Stimulated activated CD8-positive, alpha-beta memory T cell treated with anti-CD3 and anti-CD28 coated beads, Interleukin-15, amount 100 ng/mL, for 4 hours (primary cell): Measurements from ENCODE around the gene TMEM266.

Source experiments
- DNase-seq, 2 donors: peaks; one replicate each; pipeline ENCODE4 v3.0.0-alpha.2; 2020; ENCODE audit warnings: low read depth in 2 of 2

TMEM266 gene

DNA sequence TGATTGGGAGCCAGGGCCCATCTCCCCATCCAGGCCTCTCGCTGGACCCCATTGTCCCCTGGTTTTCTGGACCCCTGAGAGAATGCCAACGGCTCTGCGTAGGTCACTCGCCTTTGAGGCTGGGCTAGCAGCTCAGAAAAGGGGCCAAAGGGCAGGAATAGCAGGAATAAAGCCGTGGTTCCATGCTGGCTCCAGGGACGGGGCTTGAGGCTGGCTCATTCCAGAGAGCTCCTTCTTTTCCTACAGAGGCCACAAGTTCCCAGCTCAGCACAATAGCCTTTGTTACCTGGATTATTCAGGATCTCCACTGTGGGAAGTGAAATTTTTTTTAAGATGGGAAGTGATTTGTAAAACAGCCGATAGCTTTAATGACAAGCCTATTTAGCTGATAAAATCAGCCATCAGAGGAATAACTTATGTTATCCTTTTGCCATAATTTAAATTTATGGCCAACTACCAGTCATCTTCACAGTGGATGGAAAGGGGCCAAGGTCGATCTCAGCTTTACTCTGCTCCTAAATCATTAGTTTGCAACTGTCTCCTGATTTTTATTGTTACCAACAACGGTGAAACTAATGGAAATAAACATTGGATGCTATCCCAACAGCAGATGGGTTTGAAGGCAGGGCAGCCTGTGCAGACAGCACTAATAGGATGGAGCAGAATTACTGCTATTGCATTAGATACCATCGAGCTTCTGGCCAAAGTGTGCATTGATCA is 124.3 kb downstream of the TMEM266 start:
- DNase-seq: no peak

DNA sequence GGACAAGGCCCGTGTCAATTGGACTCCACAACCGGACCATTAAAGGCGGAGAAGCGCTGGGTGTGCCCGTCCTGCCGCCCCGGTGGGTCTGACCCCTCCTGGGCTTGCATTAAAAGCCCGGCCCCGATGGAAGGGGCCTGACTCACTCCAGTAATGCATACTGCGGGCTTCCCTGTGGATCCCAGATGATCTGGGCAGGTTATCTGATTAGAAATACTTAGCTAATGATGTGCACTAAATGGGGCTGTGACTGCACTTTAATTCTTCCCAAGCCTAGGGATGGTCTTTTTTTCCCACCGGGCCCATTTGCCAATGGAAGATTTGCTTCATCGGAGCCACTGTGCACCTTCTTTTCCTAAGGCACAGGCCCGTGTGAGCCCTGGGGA is 124.9 kb downstream of the TMEM266 start:
- DNase-seq: no peak

DNA sequence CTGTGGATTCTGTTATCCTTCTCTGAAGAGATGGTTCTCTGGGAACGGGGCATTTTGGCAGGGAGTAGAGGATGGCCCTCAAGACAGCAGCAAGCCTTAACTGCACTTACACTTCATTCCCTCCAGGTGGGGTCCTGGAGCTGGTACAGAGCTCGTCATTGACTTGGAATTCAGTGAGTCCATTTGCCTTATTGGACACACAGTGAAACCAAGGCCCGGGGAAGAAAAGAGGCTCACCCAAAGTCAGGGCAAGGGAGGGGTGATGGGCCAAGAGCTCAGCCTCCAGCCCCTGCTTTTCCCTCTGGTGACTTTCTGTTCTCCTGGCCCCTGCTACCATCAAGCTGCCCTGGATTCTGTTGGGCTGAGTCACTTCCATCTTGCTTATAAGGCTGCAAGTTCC is 125.9 kb downstream of the TMEM266 start:
- no peak for DNase-seq

DNA sequence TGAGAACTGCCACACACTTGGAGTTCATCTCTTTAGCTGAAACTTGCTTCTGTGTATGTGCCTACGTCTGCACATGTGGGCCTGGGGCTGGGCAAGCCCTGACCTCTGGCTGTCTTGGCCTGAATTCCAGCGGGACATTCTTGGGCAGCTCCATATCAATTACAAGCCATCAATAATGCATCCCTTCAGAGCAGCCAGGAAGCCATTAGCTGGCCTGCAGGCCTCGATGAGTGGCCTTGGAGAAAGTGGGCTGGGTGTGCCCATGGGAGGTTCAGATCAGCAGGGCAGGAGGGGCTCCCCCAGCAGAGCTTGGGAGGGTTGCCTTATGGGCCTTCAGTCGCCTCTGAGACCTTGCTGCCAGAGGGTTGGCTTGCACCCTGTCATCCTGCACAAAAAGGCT is 127.4 kb downstream of the TMEM266 start:
- DNase-seq: no peak

DNA sequence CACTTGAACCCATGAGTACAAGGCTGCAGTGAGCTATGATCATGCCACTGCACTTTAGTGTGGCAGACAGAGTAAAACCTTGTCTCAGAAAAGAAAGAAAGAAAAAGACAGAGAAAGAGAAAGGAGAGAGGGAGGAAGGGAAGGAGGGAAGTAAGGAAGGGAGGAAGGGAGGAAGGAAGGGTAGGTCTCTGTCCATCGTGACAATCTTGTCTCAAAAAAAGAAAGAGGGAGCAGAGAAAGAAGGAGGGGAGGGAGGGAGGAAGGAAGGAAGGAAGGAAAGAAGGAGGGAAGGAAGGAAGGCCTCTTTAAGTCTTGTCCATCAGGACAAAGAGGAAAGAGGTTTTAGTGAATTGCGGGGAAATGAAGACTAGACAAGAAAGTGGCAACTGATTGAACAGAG is 129.3 kb downstream of the TMEM266 start:
- DNase-seq: no peak

DNA sequence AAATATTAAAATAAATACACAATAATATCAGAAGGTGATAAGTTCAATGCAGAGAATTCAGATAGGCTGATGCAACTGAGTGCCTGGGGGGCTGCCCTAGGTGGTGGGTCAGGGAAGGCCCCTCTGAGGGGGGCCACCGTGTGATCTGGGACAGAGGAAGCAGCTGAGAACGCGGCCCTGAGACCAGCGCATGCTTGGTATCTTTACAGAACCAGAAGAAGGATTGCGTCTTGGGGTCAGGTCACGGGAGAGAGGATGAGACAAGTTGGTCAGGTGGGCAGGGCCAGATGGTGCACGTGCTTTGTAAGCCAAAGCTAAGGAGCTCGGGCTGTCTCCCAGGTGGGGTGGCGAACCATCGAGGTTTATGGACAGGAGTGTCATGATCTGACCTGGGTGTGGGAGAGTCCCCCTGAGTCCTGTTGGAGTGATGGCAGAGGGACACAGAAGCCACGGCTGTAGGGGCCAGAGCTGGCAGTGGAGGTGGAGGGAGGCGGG is 130.3 kb downstream of the TMEM266 start:
- DNase-seq: no peak

DNA sequence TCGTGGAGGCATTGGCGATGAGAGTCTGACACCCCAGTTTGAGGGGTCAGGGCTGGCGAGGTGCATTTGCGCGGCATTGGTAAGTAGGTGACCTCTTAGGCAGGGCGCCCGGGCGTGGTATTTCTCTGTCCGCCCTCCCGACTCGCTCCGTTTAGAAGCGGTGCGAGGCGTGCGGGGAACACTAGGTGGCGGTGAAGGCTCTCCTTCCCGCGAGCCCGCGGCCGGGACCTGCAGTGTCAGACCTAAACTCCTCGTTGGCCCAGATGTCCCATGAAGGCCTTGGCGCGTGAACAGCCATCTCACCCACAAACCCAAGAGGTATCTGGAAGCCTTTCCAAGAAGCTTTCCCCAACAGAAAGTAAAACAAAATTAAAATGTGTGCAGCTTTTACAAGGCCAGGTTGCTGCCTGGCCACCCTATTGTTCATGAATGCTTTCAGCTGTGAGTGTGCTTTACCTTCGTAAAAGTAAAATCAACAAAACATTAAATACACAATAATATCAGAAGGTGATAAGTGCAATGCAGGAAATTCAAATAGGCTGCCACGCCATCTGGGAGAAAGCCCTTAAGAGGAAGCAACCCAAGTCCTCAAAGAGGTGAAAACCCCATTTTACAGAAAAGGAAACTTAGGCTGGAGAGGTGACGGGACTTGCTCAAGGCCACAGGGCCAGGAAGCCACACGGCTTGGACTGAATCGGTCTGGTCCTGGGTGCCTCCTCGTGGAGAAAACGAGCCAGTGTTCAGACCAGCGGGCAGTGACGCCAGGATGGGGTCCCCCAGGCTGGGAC is 131.2 kb downstream of the TMEM266 start:
- DNase-seq: peak; percentile 25 to 27

DNA sequence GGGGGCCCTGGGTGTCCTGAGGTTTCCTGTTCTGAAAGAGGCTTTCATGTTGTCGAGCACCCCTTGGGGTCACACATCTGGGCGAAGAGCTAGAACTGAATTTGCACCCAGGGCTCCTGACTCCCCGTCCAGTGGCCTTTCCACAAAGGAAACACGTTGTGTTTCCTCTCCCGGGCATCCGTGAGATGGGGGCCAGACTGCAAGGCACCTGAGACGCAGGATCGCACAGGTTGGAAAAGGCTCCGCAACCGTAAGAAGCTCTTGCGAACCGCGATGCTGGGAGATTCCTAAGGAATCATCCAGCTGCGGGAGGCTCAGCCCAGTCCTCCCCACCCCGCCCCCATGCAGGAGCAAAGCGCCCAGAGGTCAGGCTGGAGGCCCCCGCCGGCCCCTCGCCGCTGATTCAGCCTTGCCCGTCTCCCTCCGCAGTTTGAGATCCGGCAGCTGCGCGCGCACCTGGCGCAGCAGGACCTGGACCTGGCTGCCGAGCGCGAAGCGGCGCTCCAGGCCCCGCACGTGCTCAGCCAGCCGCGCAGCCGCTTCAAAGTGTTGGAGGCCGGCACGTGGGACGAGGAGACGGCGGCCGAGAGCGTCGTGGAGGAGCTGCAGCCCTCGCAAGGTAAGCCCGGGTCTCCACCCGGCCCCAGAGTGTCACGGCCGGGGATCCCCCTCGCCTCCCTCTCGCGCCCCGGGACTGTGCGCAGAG is 131.9 kb downstream of the TMEM266 start:
- DNase-seq: no peak

DNA sequence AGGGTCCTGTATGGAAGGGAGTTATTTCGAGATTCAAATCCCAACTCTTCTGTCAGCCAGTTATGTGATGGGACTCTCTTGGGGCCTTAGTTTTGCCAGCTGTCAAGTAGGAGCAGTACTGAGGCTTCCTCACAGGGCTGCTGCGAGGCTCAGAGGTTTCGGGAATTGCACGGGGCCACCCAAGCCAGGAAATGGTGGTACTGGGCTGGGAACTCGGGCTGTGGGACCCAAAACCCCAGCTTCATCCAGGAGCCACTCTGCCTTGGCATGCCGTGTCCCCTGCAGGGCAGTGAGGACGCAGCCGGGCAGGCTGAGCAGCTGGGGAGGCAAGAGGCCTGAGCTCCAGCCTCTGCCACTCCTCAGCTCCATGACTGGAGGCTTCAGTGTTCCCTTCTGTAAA is 132.9 kb downstream of the TMEM266 start:
- no peak for DNase-seq

DNA sequence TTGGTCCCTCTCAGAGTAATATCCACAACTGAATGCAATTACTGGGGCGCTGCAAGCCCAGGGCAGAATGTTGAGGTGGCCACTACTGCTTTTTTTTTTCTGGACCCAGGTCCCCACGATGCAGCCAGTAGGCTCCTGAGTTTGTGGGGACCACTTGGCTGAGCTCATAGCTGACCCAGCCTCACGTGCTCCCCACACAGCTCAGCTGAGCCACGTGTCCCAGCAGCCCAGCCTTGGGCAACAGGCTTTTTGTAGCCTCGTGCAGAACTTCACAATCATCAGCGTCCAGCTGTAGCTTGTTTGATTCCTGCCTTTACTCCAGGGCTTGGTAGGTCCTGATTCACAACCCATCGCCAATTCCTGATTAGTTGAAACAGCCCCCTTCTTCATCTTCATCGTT is 134.1 kb downstream of the TMEM266 start:
- no peak for DNase-seq

DNA sequence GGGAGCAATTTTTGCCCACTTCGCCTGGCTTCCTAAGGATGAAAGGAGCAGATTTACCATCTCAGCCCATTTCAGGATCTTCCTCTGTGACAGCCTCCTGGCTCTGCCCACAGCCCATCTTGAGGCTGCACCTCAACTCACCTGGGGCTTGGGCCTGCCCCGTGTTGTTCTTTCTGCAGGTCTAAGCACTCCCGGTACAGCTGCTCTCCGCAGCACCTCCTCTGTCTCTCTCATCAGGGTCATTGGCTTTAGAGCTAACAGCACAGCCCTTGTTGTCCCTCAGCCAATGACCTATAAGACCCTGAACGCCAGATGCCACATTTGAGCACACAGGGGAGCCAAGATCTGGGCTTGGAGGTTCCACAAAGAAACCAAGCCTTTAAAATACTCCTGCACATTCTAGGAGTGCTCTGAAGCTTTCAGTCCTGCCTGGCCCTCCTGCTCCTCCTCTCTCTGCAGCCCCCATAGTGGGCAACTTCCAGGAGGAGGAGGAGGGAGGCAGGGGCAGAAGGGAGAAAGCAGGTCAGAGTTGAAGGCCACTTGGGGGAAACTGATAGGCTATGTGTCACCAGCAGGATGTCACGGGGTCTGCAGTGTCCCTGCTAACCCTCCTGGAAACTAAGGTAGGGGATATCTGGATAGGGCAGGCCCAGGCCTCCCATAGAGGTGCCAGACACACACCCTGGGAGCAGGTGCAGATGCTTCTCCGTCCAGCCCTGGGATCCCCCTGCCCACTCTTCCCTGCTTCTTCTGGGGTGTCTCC is 135.9 kb downstream of the TMEM266 start:
- no peak for DNase-seq

DNA sequence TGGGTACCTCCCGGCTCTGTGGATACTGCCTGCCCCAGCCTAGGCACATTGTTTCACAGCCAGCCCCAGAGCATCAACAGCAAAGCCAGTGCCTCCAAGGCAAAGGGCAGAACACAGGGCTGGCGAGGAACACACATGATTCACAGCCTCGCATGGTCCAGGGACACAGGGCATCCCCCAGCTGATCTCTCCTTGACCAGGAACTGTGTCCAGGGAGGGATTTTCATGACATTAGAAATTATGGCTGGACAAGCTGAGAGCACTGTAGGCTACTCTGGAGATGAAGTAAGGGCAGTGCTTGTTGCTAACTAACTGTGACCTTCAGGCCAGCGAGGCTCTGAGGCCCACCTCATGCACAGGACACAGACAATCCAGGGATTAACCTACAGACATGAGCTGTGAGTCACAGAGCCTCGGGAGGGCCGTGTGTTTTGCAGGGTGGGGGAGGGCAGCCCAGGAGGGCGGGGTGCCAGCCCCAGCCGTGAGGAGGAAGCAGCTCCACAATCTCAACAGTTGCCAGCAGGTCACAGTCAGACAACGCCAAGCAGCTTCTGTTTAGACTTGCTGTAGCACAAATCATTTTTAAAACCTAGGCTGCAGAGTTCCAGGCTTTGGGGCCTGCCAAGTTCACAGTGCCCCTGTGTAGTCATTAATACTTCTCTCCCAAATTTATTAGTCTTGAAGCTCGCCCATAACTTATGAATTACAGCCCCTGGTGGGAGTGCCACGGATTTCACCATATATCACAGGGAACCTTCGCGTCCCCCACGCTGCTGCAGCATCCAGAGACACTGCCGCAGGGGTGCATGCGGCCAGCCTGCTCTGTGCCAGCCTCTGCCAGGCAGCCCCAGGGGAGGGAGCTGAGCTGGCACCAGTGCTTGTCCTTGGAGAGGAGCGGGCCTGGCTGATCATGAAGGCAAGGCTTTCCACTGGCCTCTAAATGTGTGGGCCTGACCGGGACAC is 136.8 kb downstream of the TMEM266 start:
- no peak for DNase-seq

DNA sequence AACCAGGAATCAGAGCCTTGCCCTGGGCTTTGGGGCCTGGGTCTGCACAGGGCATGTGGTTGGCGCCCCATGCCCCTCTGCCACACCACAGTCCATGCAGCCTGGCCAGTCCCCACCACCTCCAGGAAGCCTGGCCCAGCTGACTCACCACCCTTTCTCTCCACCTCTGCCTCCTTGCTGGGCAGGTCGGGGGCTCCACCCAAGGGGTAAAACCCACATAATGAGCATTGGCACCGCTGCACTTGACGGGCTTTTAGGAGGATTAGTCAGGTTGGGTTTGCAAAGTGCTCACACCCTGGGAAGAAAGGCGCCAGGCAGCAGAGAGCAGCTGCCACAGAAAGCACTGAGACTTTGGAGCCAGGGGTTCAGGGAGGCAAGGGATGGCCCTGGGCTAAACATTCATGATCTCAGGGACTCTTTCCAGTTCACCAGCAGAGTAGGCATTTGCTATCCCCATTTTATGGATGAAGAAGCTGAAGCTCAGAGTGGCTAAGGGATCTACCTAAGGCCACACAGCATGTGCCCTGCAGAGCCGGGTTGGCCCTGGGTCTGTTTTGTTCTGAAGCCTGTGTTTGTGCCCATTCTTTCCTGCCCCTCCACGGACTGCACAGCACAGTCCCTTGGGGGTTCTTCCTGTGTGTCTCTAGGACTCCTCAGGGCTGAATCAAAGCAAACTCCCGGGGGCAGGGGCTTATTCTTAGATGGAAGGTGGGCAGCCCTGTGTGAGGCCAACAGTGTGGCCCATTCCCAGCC is 138.1 kb downstream of the TMEM266 start:
- DNase-seq: no peak

DNA sequence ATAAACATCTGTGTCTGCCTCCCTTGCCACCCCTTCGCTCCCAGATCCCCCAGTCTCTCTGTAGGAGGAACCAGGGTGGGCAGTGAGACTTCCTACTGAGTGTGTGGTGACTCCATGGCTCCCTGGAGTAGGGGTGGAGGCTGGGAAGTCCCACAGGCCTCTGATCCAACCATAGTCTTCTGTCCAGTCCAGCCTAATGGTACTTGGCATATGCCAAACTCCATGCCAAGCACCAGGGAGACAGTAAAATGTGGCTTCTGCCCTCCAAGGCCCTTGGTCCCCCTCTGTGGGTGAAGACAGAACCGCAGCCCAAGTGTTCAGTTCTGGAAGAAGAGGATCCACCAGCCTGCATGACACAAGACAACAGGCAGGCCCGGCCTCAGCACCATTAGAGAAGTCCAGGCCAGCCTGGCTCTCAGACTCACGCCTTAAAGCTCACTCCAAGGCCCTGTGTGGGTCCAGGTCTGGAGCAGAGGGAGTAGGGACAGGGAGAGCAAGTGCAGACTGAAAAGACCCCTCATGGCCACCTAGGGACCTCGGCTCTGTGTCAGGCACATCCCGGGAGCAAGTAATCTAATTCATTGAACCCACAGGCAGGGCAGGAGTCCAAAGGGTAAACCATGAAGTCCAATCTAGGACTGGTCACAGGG is 138.8 kb downstream of the TMEM266 start:
- DNase-seq: no peak

DNA sequence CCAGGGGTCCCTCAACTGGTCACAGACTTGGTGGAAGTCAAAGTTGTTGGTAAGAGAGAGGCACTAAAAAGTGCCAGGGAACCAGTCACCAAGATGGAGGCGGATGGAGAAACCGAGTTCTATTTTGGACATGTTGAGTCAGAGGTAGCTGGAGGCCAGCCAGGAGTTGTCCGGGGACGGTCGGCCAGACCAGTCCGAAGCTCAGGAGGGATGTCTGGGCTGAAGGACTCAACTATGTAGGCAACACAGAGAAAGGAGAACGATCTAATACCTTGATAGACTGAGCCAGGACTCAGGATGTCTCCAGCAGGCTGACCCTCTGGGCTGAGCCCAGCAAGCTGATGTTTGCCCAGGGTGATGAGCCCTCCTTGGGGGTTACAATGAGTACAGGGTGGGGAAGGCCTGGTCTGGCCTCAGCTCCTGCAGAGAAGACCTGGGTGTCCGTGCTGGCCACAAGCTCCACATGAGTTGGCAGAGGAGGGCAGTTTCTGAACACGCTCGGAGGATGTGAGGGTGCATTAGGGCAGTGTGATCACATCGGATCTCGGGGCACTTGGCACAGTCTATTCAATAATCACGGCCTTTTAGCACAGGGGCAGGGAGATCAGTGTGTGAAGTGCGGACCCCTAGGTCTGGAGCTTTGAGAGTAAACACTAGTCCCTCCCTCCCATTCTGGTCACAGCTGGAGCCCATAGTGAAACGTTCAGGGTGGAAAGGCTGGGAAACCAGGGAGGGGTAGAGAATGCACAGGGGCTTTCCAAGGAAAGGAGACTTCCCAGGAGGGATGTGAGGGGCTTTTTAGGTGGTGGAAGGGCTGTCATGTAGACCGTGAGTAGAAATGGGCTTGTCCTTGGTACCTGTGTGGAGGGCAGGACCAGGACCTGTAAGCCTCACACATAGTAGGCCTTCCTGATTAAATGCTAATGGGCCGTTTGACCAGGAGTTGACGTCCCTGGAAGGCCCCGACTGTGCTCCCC is 139.6 kb downstream of the TMEM266 start:
- DNase-seq: no peak

DNA sequence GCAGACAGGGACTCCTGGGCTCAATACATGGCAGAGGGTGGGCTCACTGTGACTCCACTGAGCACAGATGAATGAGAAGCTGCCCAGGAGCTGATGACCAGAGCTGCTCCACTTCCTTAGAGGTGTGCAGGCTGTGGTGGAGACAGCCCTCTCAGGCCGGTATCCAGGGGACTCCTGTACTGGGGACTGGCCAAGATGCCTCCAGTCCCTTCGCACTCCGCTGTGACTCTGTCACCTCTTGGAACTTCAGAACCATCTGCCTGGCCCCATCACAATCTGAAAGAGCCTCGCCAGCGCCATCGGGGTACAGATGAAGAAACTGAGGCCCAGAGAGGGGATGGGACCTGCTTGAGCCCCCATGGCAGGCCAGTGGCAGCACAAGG is 140.3 kb downstream of the TMEM266 start:
- no peak for DNase-seq

DNA sequence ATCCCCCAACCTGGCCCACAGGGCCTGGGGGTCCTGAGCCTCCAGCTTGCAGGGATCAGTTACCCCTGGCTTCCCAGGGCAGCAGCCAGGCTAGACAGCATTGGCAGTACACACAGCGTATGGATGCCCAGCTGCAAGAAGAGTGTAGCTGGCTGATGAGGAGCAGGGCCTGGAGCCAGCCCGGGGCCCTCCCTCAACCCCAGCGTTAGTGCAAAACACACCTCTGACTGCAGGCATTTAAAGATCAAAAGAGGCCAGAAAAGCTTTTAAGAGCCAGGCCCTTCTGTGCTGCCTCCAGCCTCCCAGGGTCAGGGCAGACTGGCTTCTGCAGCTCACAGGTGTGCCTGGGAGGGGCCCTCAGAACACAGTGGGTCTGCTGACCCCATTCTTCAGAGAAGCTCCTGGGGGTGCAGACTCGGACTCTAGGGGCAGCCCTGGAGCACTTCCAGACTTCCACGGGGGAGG is 140.9 kb downstream of the TMEM266 start:
- DNase-seq: no peak
